HepG2 (cell line): ENCODE results near the gene KAZALD1. TPM values are rescaled to one million over a fixed set of nuclear protein-coding genes. Genes with fewer than 3 reads are reported as not detected.
A peak's percentile ranks its signal among the peaks of the same experiment; 100 is the strongest.

Experiments
- BORCS8-MEF2B ChIP-seq: sonication (generic); formaldehyde crosslinking; IDR thresholded peaks from 2 replicates; pipeline ENCODE4 v1.8.0; 2022; ENCODE audit warnings: mild to moderate bottlenecking, missing genetic modification reagents
- CREB3 ChIP-seq: sonication (generic); formaldehyde crosslinking; IDR thresholded peaks from 2 replicates; pipeline ENCODE4 v1.5.0; 2020; ENCODE audit warnings: missing genetic modification reagents
- FOXM1 ChIP-seq: sonication (generic); formaldehyde crosslinking; IDR thresholded peaks from 2 replicates; pipeline ENCODE4 v1.5.0; 2020; ENCODE audit warnings: missing genetic modification reagents
- IRF2 ChIP-seq: IDR thresholded peaks from 2 replicates; pipeline ENCODE4 v1.6.1; 2018; ENCODE audit warnings: missing genetic modification reagents, missing compliant biosample characterization
- KDM1A ChIP-seq: IDR thresholded peaks from 2 replicates; pipeline ENCODE4 v1.6.1; 2016; ENCODE audit warnings: missing compliant biosample characterization
- MLX ChIP-seq: IDR thresholded peaks from 2 replicates; pipeline ENCODE4 v1.6.1; 2016
- NBN ChIP-seq: fragments of 450-650 bp; conservative IDR thresholded peaks from 2 replicates; pipeline ENCODE4 v1.6.1; 2017
- NFKB2 ChIP-seq: sonication (generic); formaldehyde crosslinking; IDR thresholded peaks from 2 replicates; pipeline ENCODE4 v1.4.0; 2020; ENCODE audit warnings: missing genetic modification reagents, borderline replicate concordance
- PHF21A ChIP-seq: sonication (generic); formaldehyde crosslinking; IDR thresholded peaks from 2 replicates; pipeline ENCODE4 v1.5.0; 2020; ENCODE audit warnings: mild to moderate bottlenecking, missing genetic modification reagents
- PHF5A ChIP-seq: IDR thresholded peaks from one replicate; pipeline ENCODE4 v1.6.1; 2018; ENCODE audit warnings: low read depth, missing genetic modification reagents; ENCODE audit not compliant: unreplicated experiment
- SKI ChIP-seq: fragments of 450-650 bp; IDR thresholded peaks from one replicate; pipeline ENCODE4 v1.6.1; 2018; ENCODE audit warnings: mild to moderate bottlenecking; ENCODE audit not compliant: partially characterized antibody
- SOX5 ChIP-seq: IDR thresholded peaks from 2 replicates; pipeline ENCODE4 v1.6.1; 2016; ENCODE audit warnings: borderline replicate concordance
- TAF15 ChIP-seq: fragments of 200-400 bp; formaldehyde crosslinking; IDR thresholded peaks from one replicate; pipeline ENCODE4 v1.6.1; 2018; ENCODE audit warnings: mild to moderate bottlenecking, low read depth, low read length; ENCODE audit not compliant: poor library complexity, severe bottlenecking
- U2AF1 ChIP-seq: fragments of 200-400 bp; formaldehyde crosslinking; optimal IDR thresholded peaks from 2 replicates; pipeline ENCODE3; 2017; ENCODE audit warnings: mild to moderate bottlenecking, low read depth, low read length
- ZBTB44 ChIP-seq: sonication (generic); formaldehyde crosslinking; IDR thresholded peaks from 2 replicates; pipeline ENCODE4 v1.4.0; 2020; ENCODE audit warnings: missing genetic modification reagents
- ZBTB7A ChIP-seq: sonication (generic); formaldehyde crosslinking; IDR thresholded peaks from 2 replicates; pipeline ENCODE4 v1.8.0; 2022; ENCODE audit warnings: mild to moderate bottlenecking, missing genetic modification reagents
- ZFP41 ChIP-seq: sonication (generic); formaldehyde crosslinking; IDR thresholded peaks from 2 replicates; pipeline ENCODE4 v1.4.0; 2020; ENCODE audit warnings: mild to moderate bottlenecking, missing genetic modification reagents, borderline replicate concordance
- ZFYVE20 ChIP-seq: sonication (generic); formaldehyde crosslinking; IDR thresholded peaks from 2 replicates; pipeline ENCODE4 v1.8.0; 2023; ENCODE audit warnings: low read depth, mild to moderate bottlenecking, moderate library complexity, missing genetic modification reagents, borderline replicate concordance
- ZNF124 ChIP-seq: sonication (generic); formaldehyde crosslinking; IDR thresholded peaks from 2 replicates; pipeline ENCODE4 v1.4.0; 2020; ENCODE audit warnings: missing genetic modification reagents
- ZNF180 ChIP-seq: sonication (generic); formaldehyde crosslinking; IDR thresholded peaks from 2 replicates; pipeline ENCODE4 v1.4.0; 2020; ENCODE audit warnings: low read depth, missing genetic modification reagents, borderline replicate concordance
- ZNF251 ChIP-seq: sonication (generic); formaldehyde crosslinking; IDR thresholded peaks from 2 replicates; pipeline ENCODE4 v1.9.0; 2021; ENCODE audit warnings: mild to moderate bottlenecking, missing genetic modification reagents
- ZNF329 ChIP-seq: sonication (generic); formaldehyde crosslinking; IDR thresholded peaks from 2 replicates; pipeline ENCODE4 v1.9.0; 2021; ENCODE audit warnings: low read depth, mild to moderate bottlenecking, missing genetic modification reagents
- ZNF333 ChIP-seq: sonication (generic); formaldehyde crosslinking; IDR thresholded peaks from 2 replicates; pipeline ENCODE4 v1.4.0; 2020; ENCODE audit warnings: mild to moderate bottlenecking, missing genetic modification reagents, borderline replicate concordance
- ZNF546 ChIP-seq: sonication (generic); formaldehyde crosslinking; conservative IDR thresholded peaks from 2 replicates; pipeline ENCODE4 v1.8.1; 2023; ENCODE audit warnings: mild to moderate bottlenecking, missing genetic modification reagents
- ZNF580 ChIP-seq: IDR thresholded peaks from 2 replicates; pipeline ENCODE4 v1.6.1; 2016; ENCODE audit warnings: low read depth, borderline replicate concordance
- ZNF790 ChIP-seq: sonication (generic); formaldehyde crosslinking; IDR thresholded peaks from 2 replicates; pipeline ENCODE4 v1.8.0; 2022; ENCODE audit warnings: missing genetic modification reagents, mild to moderate bottlenecking, borderline replicate concordance
- polyA plus RNA-seq, 8 experiments: library from polyadenylated mRNA; depleted of rRNA in 3 of 8; stranded (reverse) in 7 of 8; unstranded in 1 of 8; fragments of >200 nt; fragmentation: Illumina TruSeq in 4 of 8; extraction: Trizol in 4 of 8; gene quantifications; 2 replicates each; pipeline versions ENCODE4 v1.2.1 to v1.2.3, GENCODE V29; 2011 to 2016; ENCODE audit warnings: low read depth in 4 of 8, missing spikeins in 1 of 8, mixed read lengths in 1 of 8; ENCODE audit not compliant: insufficient read depth in 1 of 8
- total RNA-seq, 5 experiments: library from RNA; depleted of rRNA; stranded (reverse); fragments of >200 nt; fragmentation: Illumina TruSeq; extraction: Trizol; gene quantifications; 2 replicates each; pipeline ENCODE4 v1.2.3, GENCODE V29; 2016; ENCODE audit warnings: low read depth in 1 of 5

KAZALD1 gene
- total and polyA plus RNA-seq, 2 of the 13 experiments (the other 11 are each of a cell fraction or from before 2014, with no cell fraction given): 16.7 to 27.7 TPM

GRCh38 chr10:101018600-101019439, 43.0 kb upstream of the KAZALD1 start (continued):
- TF ChIP-seq ZNF546 (CRISPR knock-in tag) (0 out of 2 replicates have a peak, but pooled peaks have one; percentile 31), CREB3 (no peak), SKI (no peak), ZNF580 (CRISPR knock-in tag) (0 out of 2 replicates have a peak, but pooled peaks have one; percentile 56), ZFP41 (CRISPR knock-in tag) (0 out of 2 replicates have a peak, but pooled peaks have one; percentile 93), NBN (no peak), ZNF251 (CRISPR knock-in tag) (no peak), ZBTB7A (CRISPR knock-in tag) (no peak), BORCS8-MEF2B (peak; percentile 76), FOXM1 (no peak), ZNF790 (0 out of 2 replicates have a peak, but pooled peaks have one; percentile 76), PHF21A (CRISPR knock-in tag) (0 out of 2 replicates have a peak, but pooled peaks have one; percentile 18), U2AF1 (no peak), SOX5 (CRISPR knock-in tag) (peak; percentile 39; the same call in 1 of the 2 replicates), IRF2 (CRISPR knock-in tag) (peak; percentile 43; the same call in 1 of the 2 replicates), NFKB2 (peak; percentile 39; the same call in 1 of the 2 replicates), ZNF333 (peak; percentile 87; the same call in 1 of the 2 replicates), ZNF124 (CRISPR knock-in tag) (0 out of 2 replicates have a peak, but pooled peaks have one; percentile 80), PHF5A (no peak), ZNF180 (no peak), MLX (CRISPR knock-in tag) (peak; percentile 60; the same call in 1 of the 2 replicates), ZNF329 (CRISPR knock-in tag) (0 out of 2 replicates have a peak, but pooled peaks have one; percentile 36), TAF15 (peak; percentile 50), ZFYVE20 (CRISPR knock-in tag) (no peak), KDM1A (no peak), ZBTB44 (CRISPR knock-in tag) (no peak)
